Measurements from ENCODE around the gene SLC25A45. TPM values are rescaled to one million over a fixed set of nuclear protein-coding genes. Genes with fewer than 3 reads are reported as not detected.

SLC25A45 gene
- total and polyA plus RNA-seq, 2 of the 4 experiments (the other 2 are of a cell fraction) = 0.72 to 1.2 TPM

GRCh38 chr11:65354265-65355012 is 28.0 kb downstream of the SLC25A45 start, which contains the start of gene TIGD3:
TSS of gene TIGD3 (plus strand) at chr11:65354751. CDS start at chr11:65355809, 1,058 bp downstream.
- H3K79me1 ChIP-seq (ENCODE audit: low read depth in 1 of 2, low read length in 2 of 2) = 0 out of 4 replicates have a peak, but pooled peaks cover 0 to 4% of the 10 kb centered on the region in 2 experiments
- CTCF ChIA-PET = no interaction called here
- TF ChIP-seq BHLHE40 (IDR thresholded peaks at IDR 0.05; ENCODE audit: low read depth, low read length) (peak; percentile 52; the same call in 1 of the 2 replicates), CTCF (conservative IDR thresholded peaks at IDR 0.05; ENCODE audit: low read depth, low read length) (no peak), POLR2A (IDR thresholded peaks at IDR 0.05; ENCODE audit: low read depth, low read length) (peak; percentile 48; the same call in 1 of the 2 replicates), MXI1 (IDR thresholded peaks at IDR 0.05; ENCODE audit: borderline replicate concordance, low read depth, low read length) (peak; percentile 95), MAZ (IDR thresholded peaks at IDR 0.05; ENCODE audit: borderline replicate concordance, low read depth, low read length) (peak; percentile 82; the same call in 1 of the 2 replicates)
- intact Hi-C loops (cut with micrococcal nuclease) (no loop called here), in situ Hi-C loops (cut with MboI; ENCODE audit: low sequenced_read_pairs) (no loop called here), dilution Hi-C loops (cut with HindIII; ENCODE audit: low sequenced_read_pairs, unreplicated experiment) (no loop called here)
- H3K9me3 ChIP-seq (ENCODE audit: control insufficient read depth, insufficient read depth, low read length) = no peaks in the 10 kb centered on the region
- H4K91ac ChIP-seq (ENCODE audit: insufficient read depth, low read depth, low read length) = no peak within 1 kb of the TSS
- peak; percentile 98 for ATAC-seq (ENCODE audit: low read depth)
- no TSS peak for BruUV-seq (replicated peaks)
- peaks cover 15% of the 10 kb centered on the region for H4K20me1 ChIP-seq (ENCODE audit: insufficient read depth, low read length)
- H2AK9ac ChIP-seq (replicated peaks; ENCODE audit: low read depth, low read length, poor library complexity) = peak within 1 kb of the TSS; percentile 81
- H3K9me1 ChIP-seq (ENCODE audit: insufficient read depth, low read length) = peaks cover 9% of the 10 kb centered on the region; the same call in 1 of the 2 replicates
- H2BK15ac ChIP-seq (ENCODE audit: low read depth, low read length) = no peak within 1 kb of the TSS
- H3K23ac ChIP-seq (ENCODE audit: low read depth, low read length) = no peak within 1 kb of the TSS
- H3K36me3 ChIP-seq (ENCODE audit: control insufficient read depth, insufficient read depth, low read length) = peaks cover 23% of the 10 kb centered on the region
- no peak within 1 kb of the TSS for H3K56ac ChIP-seq (ENCODE audit: extremely low read depth, insufficient read depth, low read length)
- DNase-seq = peak; percentile 91
- no peak within 1 kb of the TSS for H3K4ac ChIP-seq (ENCODE audit: low read depth, low read length)
- no peak within 1 kb of the TSS for H3K18ac ChIP-seq (ENCODE audit: low read depth, low read length)
- H2BK120ac ChIP-seq (ENCODE audit: low read depth, low read length) = no peak within 1 kb of the TSS
- H2BK20ac ChIP-seq (ENCODE audit: low read depth, low read length) = no peak within 1 kb of the TSS
- peak within 1 kb of the TSS; percentile 98 for H3K4me2 ChIP-seq (ENCODE audit: low read depth, low read length)
- 0% methylated on average over 39 of the region's 79 CpGs; no CpG with 5 or more reads in 1 of the 2 experiments for WGBS, 2 experiments (ENCODE audit: extremely low coverage in 2 of 2, insufficient read length in 1 of 2)
- peak within 1 kb of the TSS; percentile 72 for H3K4me3 ChIP-seq (ENCODE audit: insufficient read depth, low read depth, low read length)
- no peak within 1 kb of the TSS for H2AK5ac ChIP-seq (ENCODE audit: low read depth, low read length)
- H3K27me3 ChIP-seq (ENCODE audit: control insufficient read depth, insufficient read depth, low read length) = peaks cover 22% of the 10 kb centered on the region
- H2BK5ac ChIP-seq (ENCODE audit: low read depth, low read length, poor library complexity, severe bottlenecking) = no peak within 1 kb of the TSS
- H3K27ac ChIP-seq (ENCODE audit: insufficient read depth, low read length) = peak within 1 kb of the TSS; percentile 13; the same call in 1 of the 2 replicates
- peak within 1 kb of the TSS; percentile 92 for H2AFZ ChIP-seq (replicated peaks; ENCODE audit: low read length, poor library complexity)
- POLR2A ChIA-PET (ENCODE audit: unreplicated experiment) = interaction anchor here (0.6 to 0.7 kb wide), 2 partner anchors 20 to 149 kb away, joined by 4 read pairs; no protein-coding TSS in a partner anchor
- H3K4me1 ChIP-seq (ENCODE audit: control insufficient read depth, insufficient read depth, low read length) = peaks cover 8% of the 10 kb centered on the region
- H3K9ac ChIP-seq (ENCODE audit: low read depth, low read length) = peak within 1 kb of the TSS; percentile 42; the same call in 1 of the 2 replicates
- H3K14ac ChIP-seq (replicated peaks; ENCODE audit: low read depth, low read length) = no peak within 1 kb of the TSS
- no peak within 1 kb of the TSS for H4K8ac ChIP-seq (ENCODE audit: low read depth in 2 of 2, low read length in 2 of 2)
- no peak within 1 kb of the TSS for H4K5ac ChIP-seq (ENCODE audit: low read depth, low read length)
